HEK293 (cell line): ENCODE measurements around the gene SLC12A4.
A peak's percentile ranks its signal among the peaks of the same experiment; 100 is the strongest.

Experiments used
- CTCF ChIA-PET: fragments of 350-600 bp; formaldehyde crosslinking; extraction: SDS; loops from one replicate; lab custom pipeline; 2021; ENCODE audit warnings: antibody characterized with exemption; lab: Yijun Ruan, JAX
- POLR2A ChIA-PET: fragments of 300-600 bp; formaldehyde crosslinking; extraction: SDS; loops from one replicate; lab custom pipeline; 2020; ENCODE audit warnings: antibody characterized with exemption, inconsistent platforms; lab: Yijun Ruan, JAX
- H3K27ac ChIP-seq: fragments of 200-500 bp; sonication (Bioruptor generic); 2 replicates; pipeline ENCODE4 v1.5.1; 2014; ENCODE audit warnings: low read depth, low read length, control low read depth, inconsistent platforms; ENCODE audit errors: extremely low read depth
- H3K36me3 ChIP-seq, 2 experiments: fragments of 200-500 bp in 1 of 2; sonication (Bioruptor generic) in 1 of 2; 1 replicate in 1 of 2; 2 replicates in 1 of 2; pipeline ENCODE4 v1.5.1; 2014 to 2017; ENCODE audit warnings: inconsistent platforms in 2 of 2, low read length in 2 of 2; ENCODE audit not compliant: control insufficient read depth in 2 of 2, insufficient read depth in 1 of 2
- H3K4me1 ChIP-seq: fragments of 200-500 bp; sonication (Bioruptor generic); 2 replicates; pipeline ENCODE4 v1.5.1; 2014; ENCODE audit warnings: mild to moderate bottlenecking, low read length, inconsistent platforms; ENCODE audit not compliant: control insufficient read depth, insufficient read depth
- H3K4me3 ChIP-seq: 2 replicates; pipeline ENCODE4 v1.5.1; 2011; ENCODE audit warnings: low read depth, mild to moderate bottlenecking, control low read depth, low read length, moderate library complexity
- H3K9me3 ChIP-seq: fragments of 200-500 bp; sonication (Bioruptor generic); 2 replicates; pipeline ENCODE4 v1.5.1; 2014; ENCODE audit warnings: low read depth, low read length, inconsistent platforms; ENCODE audit not compliant: control insufficient read depth, insufficient read depth
- ELK4 ChIP-seq: IDR thresholded peaks from 2 replicates; pipeline ENCODE4 v1.6.1; 2011; ENCODE audit warnings: mild to moderate bottlenecking, low read depth, low read length, borderline replicate concordance
- KLF1 ChIP-seq: fragments of 450-650 bp; formaldehyde crosslinking; IDR thresholded peaks from 2 replicates; pipeline ENCODE4 v1.5.1; 2016; ENCODE audit warnings: missing biosample characterization, missing genetic modification characterization
- KLF10 ChIP-seq: fragments of 450-650 bp; IDR thresholded peaks from 2 replicates; pipeline ENCODE4 v1.5.1; 2018; ENCODE audit warnings: missing biosample characterization, mild to moderate bottlenecking, missing genetic modification characterization
- KLF7 ChIP-seq: fragments of 450-650 bp; formaldehyde crosslinking; IDR thresholded peaks from 2 replicates; pipeline ENCODE4 v1.5.1; 2016; ENCODE audit warnings: missing biosample characterization, missing genetic modification characterization, borderline replicate concordance
- PATZ1 ChIP-seq: fragments of 450-650 bp; formaldehyde crosslinking; IDR thresholded peaks from 2 replicates; pipeline ENCODE4 v1.5.1; 2016; ENCODE audit warnings: missing biosample characterization, missing genetic modification characterization
- ZBTB17 ChIP-seq: fragments of 450-650 bp; formaldehyde crosslinking; IDR thresholded peaks from 2 replicates; pipeline ENCODE4 v1.5.1; 2016; ENCODE audit warnings: missing biosample characterization, missing genetic modification characterization
- ZBTB20 ChIP-seq: fragments of 450-650 bp; formaldehyde crosslinking; IDR thresholded peaks from 2 replicates; pipeline ENCODE4 v1.5.1; 2016; ENCODE audit warnings: missing biosample characterization, missing genetic modification characterization
- ZBTB49 ChIP-seq: fragments of 450-650 bp; formaldehyde crosslinking; IDR thresholded peaks from 2 replicates; pipeline ENCODE4 v1.5.1; 2016; ENCODE audit warnings: missing biosample characterization, missing genetic modification characterization, low read depth
- ZFHX2 ChIP-seq: fragments of 450-650 bp; formaldehyde crosslinking; conservative IDR thresholded peaks from 2 replicates; pipeline ENCODE4 v1.5.1; 2016; ENCODE audit warnings: missing biosample characterization, missing genetic modification characterization
- ZNF174 ChIP-seq: fragments of 450-650 bp; formaldehyde crosslinking; IDR thresholded peaks from 2 replicates; pipeline ENCODE4 v1.5.0; 2017; ENCODE audit warnings: missing biosample characterization, mild to moderate bottlenecking, missing genetic modification characterization
- ZNF48 ChIP-seq: fragments of 450-650 bp; formaldehyde crosslinking; IDR thresholded peaks from 2 replicates; pipeline ENCODE4 v1.5.1; 2016; ENCODE audit warnings: missing biosample characterization, missing genetic modification characterization
- ZNF530 ChIP-seq: fragments of 450-650 bp; formaldehyde crosslinking; IDR thresholded peaks from 2 replicates; pipeline ENCODE4 v1.5.1; 2016; ENCODE audit warnings: low read depth, missing biosample characterization, missing genetic modification characterization
- ZNF571 ChIP-seq: fragments of 450-650 bp; formaldehyde crosslinking; IDR thresholded peaks from 2 replicates; pipeline ENCODE4 v1.5.0; 2017; ENCODE audit warnings: missing biosample characterization, missing genetic modification characterization
- ZNF610 ChIP-seq: fragments of 450-650 bp; formaldehyde crosslinking; IDR thresholded peaks from 2 replicates; pipeline ENCODE4 v1.5.1; 2016; ENCODE audit warnings: missing biosample characterization, missing genetic modification characterization, borderline replicate concordance
- ZNF624 ChIP-seq: fragments of 450-650 bp; formaldehyde crosslinking; IDR thresholded peaks from 2 replicates; pipeline ENCODE4 v1.5.1; 2017; ENCODE audit warnings: missing biosample characterization, missing genetic modification characterization
- ZNF639 ChIP-seq: fragments of 450-650 bp; formaldehyde crosslinking; IDR thresholded peaks from 2 replicates; pipeline ENCODE4 v1.5.1; 2016; ENCODE audit warnings: missing biosample characterization, missing genetic modification characterization
- ZSCAN16 ChIP-seq: fragments of 450-650 bp; formaldehyde crosslinking; IDR thresholded peaks from 2 replicates; pipeline ENCODE4 v1.5.1; 2016; ENCODE audit warnings: missing biosample characterization, missing genetic modification characterization
- TF ChIP-seq, protein P1 (sequence below): fragments of 450-650 bp; formaldehyde crosslinking; IDR thresholded peaks from 2 replicates; pipeline ENCODE4 v1.5.1; 2016; ENCODE audit warnings: missing biosample characterization, missing genetic modification characterization

The SLC12A4 gene

GRCh38 chr16:67950335-67950843 lies 18.0 kb downstream of the SLC12A4 start:
- Histone ChIP-seq H3K4me3 (no peak overlapping the region), H3K36me3 (peaks cover 2 to 89% of the 10 kb centered on the region in 2 experiments; a peak in 2 of 3 replicates), H3K27ac (no peak overlapping the region), H3K9me3 (no peaks in the 10 kb centered on the region), H3K4me1 (no peaks in the 10 kb centered on the region)
- TF ChIP-seq PATZ1 (no peak), ZNF571 (tag by site-specific recombination) (no peak), ZNF624 (tag by site-specific recombination) (no peak), ZNF610 (tag by site-specific recombination) (no peak)
- CTCF ChIA-PET, result interaction anchor here (0.8 kb wide), 1 partner anchor 44 kb away, joined by 3 read pairs; no protein-coding TSS in a partner anchor
- POLR2A ChIA-PET, result interaction anchor here (1.6 kb wide), 1 partner anchor 15 kb away, joined by 5 read pairs; no protein-coding TSS in a partner anchor

DNA sequence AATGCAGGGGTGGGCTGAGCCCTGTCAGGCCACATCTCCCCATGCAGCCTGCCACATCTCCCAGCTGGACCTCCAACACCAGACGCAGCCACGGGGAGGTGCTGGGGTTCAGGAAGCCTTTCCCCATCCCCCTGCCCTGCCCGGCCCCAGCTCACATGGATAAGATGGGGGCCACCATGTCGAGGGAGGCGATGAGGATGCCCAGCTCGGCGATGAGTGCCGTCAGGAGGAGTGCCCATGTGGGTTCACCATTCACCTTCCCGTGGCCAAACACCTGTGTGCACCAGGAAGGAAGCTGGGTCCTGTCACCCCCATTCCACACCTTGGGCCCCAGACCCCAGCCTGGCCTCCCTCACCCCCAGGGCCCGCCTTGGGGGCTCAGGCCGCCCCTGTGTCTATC lies 18.8 kb downstream of the SLC12A4 start:
- H3K4me3 ChIP-seq, result no peak overlapping the region
- H3K4me1 ChIP-seq, result no peaks in the 10 kb centered on the region
- peaks cover 0 to 91% of the 10 kb centered on the region in 2 experiments; a peak in 2 of 3 replicates for H3K36me3 ChIP-seq
- H3K9me3 ChIP-seq, result no peaks in the 10 kb centered on the region
- TF ChIP-seq KLF7 (tag by site-specific recombination), result no peak
- TF ChIP-seq ZNF530 (tag by site-specific recombination), result no peak
- TF ChIP-seq, all 188 proteins: peak for 0
- CTCF ChIA-PET, result interaction anchor here (0.8 kb wide), 2 partner anchors 44 to 133 kb away, joined by 3 to 4 read pairs; no protein-coding TSS in a partner anchor
- no peak overlapping the region for H3K27ac ChIP-seq
- POLR2A ChIA-PET, result no interaction called here

- CTCF ChIA-PET, result no interaction called here
These were observed 20.4 kb downstream of the SLC12A4 start for GRCh38 chr16:67948015-67948414.

DNA sequence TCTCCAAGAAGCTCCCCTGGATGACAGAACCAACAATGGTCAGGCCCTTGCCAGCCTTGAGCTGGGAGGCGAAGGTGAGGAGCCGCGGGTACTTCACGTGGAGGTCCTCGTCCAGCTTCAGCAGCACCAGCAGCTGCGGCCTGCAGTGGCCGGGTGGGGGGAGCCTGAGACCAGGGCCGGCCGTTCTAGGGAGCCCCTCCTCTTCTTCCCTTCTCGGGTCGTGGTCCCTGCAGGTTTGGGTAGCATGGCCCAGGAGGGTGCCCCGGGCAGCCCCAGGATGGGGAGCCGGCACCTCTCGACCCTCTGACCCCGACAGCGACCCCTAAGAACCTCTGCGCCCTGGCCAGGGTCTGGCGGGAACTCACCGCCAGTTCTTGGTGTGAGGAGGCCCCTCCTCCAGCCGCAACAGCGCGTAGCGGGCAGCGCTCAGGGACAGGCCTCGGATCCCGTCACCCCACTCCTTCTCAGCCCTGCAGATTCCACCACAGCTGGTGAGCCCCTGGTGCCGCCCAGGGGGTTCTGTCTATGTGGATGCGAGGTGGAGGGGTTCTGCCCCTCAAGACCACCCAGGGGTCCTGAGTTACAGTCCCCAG lies 21.4 kb downstream of the SLC12A4 start:
- ChIA-PET CTCF (no interaction called here), POLR2A (interaction anchor here (0.6 to 1.1 kb wide), 3 partner anchors 12 to 29 kb away, joined by 3 read pairs; no protein-coding TSS in a partner anchor)
- Histone ChIP-seq H3K4me1 (no peaks in the 10 kb centered on the region), H3K4me3 (no peak overlapping the region), H3K27ac (no peak overlapping the region), H3K9me3 (no peaks in the 10 kb centered on the region), H3K36me3 (peaks cover 0 to 96% of the 10 kb centered on the region in 2 experiments; a peak in 2 of 3 replicates)
- TF ChIP-seq ZFHX2, result no peak
- no peak for TF ChIP-seq ZNF639 (tag by site-specific recombination)
- TF ChIP-seq KLF10, result no peak
- TF ChIP-seq ZBTB17 (tag by site-specific recombination), result no peak
- TF ChIP-seq ZNF174, result no peak
- TF ChIP-seq ZBTB20 (tag by site-specific recombination), result no peak
- TF ChIP-seq, protein P1, sequence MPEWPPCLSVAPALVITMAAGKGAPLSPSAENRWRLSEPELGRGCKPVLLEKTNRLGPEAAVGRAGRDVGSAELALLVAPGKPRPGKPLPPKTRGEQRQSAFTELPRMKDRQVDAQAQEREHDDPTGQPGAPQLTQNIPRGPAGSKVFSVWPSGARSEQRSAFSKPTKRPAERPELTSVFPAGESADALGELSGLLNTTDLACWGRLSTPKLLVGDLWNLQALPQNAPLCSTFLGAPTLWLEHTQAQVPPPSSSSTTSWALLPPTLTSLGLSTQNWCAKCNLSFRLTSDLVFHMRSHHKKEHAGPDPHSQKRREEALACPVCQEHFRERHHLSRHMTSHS, result no peak
- TF ChIP-seq ZSCAN16 (tag by site-specific recombination), result no peak
- no peak for TF ChIP-seq ZBTB49 (tag by site-specific recombination)
- TF ChIP-seq ZNF48 (tag by site-specific recombination), result no peak

More at GRCh38 chr16:67948015-67948414, 20.4 kb downstream of the SLC12A4 start:
- peaks cover 0 to 91% of the 10 kb centered on the region in 2 experiments; a peak in 2 of 3 replicates for H3K36me3 ChIP-seq
- POLR2A ChIA-PET, result interaction anchor here (0.6 to 1.0 kb wide), 4 partner anchors 10 to 30 kb away, joined by 3 read pairs; no protein-coding TSS in a partner anchor
- H3K27ac ChIP-seq, result no peak overlapping the region
- H3K4me1 ChIP-seq, result no peaks in the 10 kb centered on the region
- TF ChIP-seq KLF1 (tag by site-specific recombination) (peak; percentile 68), ELK4 (no peak)
- TF ChIP-seq, all 188 proteins: peak for 1
- Histone ChIP-seq H3K9me3 (no peaks in the 10 kb centered on the region), H3K4me3 (no peak overlapping the region)
